HepG2 (cell line): Measurements from ENCODE around the gene C2orf42. TPM values are rescaled to one million over a fixed set of nuclear protein-coding genes. Genes with fewer than 3 reads are reported as not detected.

Source experiments
- ASH2L ChIP-seq: fragments of 300-600, 200-600 bp; sonication (generic); IDR thresholded peaks from 2 replicates; pipeline ENCODE4 v1.7.0; 2017; ENCODE audit warnings: low read depth, mild to moderate bottlenecking, moderate library complexity, mixed read lengths, low read length; ENCODE audit not compliant: insufficient read length
- CAMTA2 ChIP-seq: sonication (generic); formaldehyde crosslinking; IDR thresholded peaks from 2 replicates; pipeline ENCODE4 v1.4.0; 2020; ENCODE audit warnings: mild to moderate bottlenecking, missing genetic modification reagents, borderline replicate concordance
- ELF1 ChIP-seq: sonication (generic); formaldehyde crosslinking; IDR thresholded peaks from 2 replicates; pipeline ENCODE4 v1.4.0; 2020; ENCODE audit warnings: missing genetic modification reagents
- ETV5 ChIP-seq: IDR thresholded peaks from 2 replicates; pipeline ENCODE4 v1.6.1; 2018; ENCODE audit warnings: missing biosample characterization, missing genetic modification reagents, inconsistent platforms, borderline replicate concordance
- GPBP1L1 ChIP-seq: sonication (generic); formaldehyde crosslinking; IDR thresholded peaks from 2 replicates; pipeline ENCODE4 v1.5.0; 2020; ENCODE audit warnings: mild to moderate bottlenecking, missing genetic modification reagents
- HNF1B ChIP-seq: sonication (generic); formaldehyde crosslinking; IDR thresholded peaks from 2 replicates; pipeline ENCODE4 v1.5.1; 2020; ENCODE audit warnings: mild to moderate bottlenecking, moderate library complexity, missing genetic modification reagents
- HNF4A ChIP-seq: sonication (generic); formaldehyde crosslinking; IDR thresholded peaks from 2 replicates; pipeline ENCODE4 v1.4.0; 2020; ENCODE audit warnings: missing genetic modification reagents
- MED13 ChIP-seq: sonication (generic); formaldehyde crosslinking; IDR thresholded peaks from 2 replicates; pipeline ENCODE4 v1.5.0; 2020; ENCODE audit warnings: missing genetic modification reagents
- MXD3 ChIP-seq: IDR thresholded peaks from 2 replicates; pipeline ENCODE4 v1.6.1; 2016; ENCODE audit warnings: mild to moderate bottlenecking, missing biosample characterization, missing genetic modification reagents
- NFE2L2 ChIP-seq: fragments of 150-350 bp; IDR thresholded peaks from 2 replicates; pipeline ENCODE4 v1.6.1; 2014; ENCODE audit warnings: low read length
- RBM22 ChIP-seq: fragments of 200-400 bp; formaldehyde crosslinking; optimal IDR thresholded peaks from 2 replicates; pipeline ENCODE3; 2017; ENCODE audit warnings: mild to moderate bottlenecking, low read length, moderate library complexity
- SP5 ChIP-seq: IDR thresholded peaks from 2 replicates; pipeline ENCODE4 v1.6.1; 2016; ENCODE audit warnings: low read depth, borderline replicate concordance
- XBP1 ChIP-seq: sonication (generic); formaldehyde crosslinking; IDR thresholded peaks from 2 replicates; pipeline ENCODE4 v1.5.0; 2020; ENCODE audit warnings: missing genetic modification reagents
- ZBTB38 ChIP-seq: sonication (generic); formaldehyde crosslinking; IDR thresholded peaks from 2 replicates; pipeline ENCODE4 v1.5.1; 2020; ENCODE audit warnings: mild to moderate bottlenecking, missing genetic modification reagents
- ZMYM3 ChIP-seq: sonication (generic); formaldehyde crosslinking; IDR thresholded peaks from 2 replicates; pipeline ENCODE4 v1.5.1; 2020; ENCODE audit warnings: mild to moderate bottlenecking, missing genetic modification reagents
- ZNF160 ChIP-seq: sonication (generic); formaldehyde crosslinking; IDR thresholded peaks from 2 replicates; pipeline ENCODE4 v1.8.0; 2022; ENCODE audit warnings: mild to moderate bottlenecking, inconsistent platforms, missing genetic modification reagents
- ZNF205 ChIP-seq: IDR thresholded peaks from 2 replicates; pipeline ENCODE4 v1.6.1; 2018; ENCODE audit warnings: missing biosample characterization, missing genetic modification reagents
- ZNF292 ChIP-seq: sonication (generic); formaldehyde crosslinking; IDR thresholded peaks from 2 replicates; pipeline ENCODE4 v1.8.1; 2022; ENCODE audit warnings: mild to moderate bottlenecking, low read depth, missing genetic modification reagents, borderline replicate concordance
- ZNF30 ChIP-seq: sonication (generic); formaldehyde crosslinking; IDR thresholded peaks from 2 replicates; pipeline ENCODE4 v1.5.0; 2020; ENCODE audit warnings: mild to moderate bottlenecking, missing genetic modification reagents
- ZNF33B ChIP-seq: sonication (generic); formaldehyde crosslinking; IDR thresholded peaks from 2 replicates; pipeline ENCODE4 v1.5.1; 2020; ENCODE audit warnings: mild to moderate bottlenecking, missing genetic modification reagents
- ZNF510 ChIP-seq: sonication (generic); formaldehyde crosslinking; IDR thresholded peaks from 2 replicates; pipeline ENCODE4 v1.4.0; 2020; ENCODE audit warnings: low read depth, mild to moderate bottlenecking, missing genetic modification reagents
- ZNF782 ChIP-seq: sonication (generic); formaldehyde crosslinking; IDR thresholded peaks from 2 replicates; pipeline ENCODE4 v1.4.0; 2020; ENCODE audit warnings: missing genetic modification reagents, mild to moderate bottlenecking, borderline replicate concordance
- polyA plus RNA-seq, 8 experiments: library from polyadenylated mRNA; depleted of rRNA in 3 of 8; stranded (reverse) in 7 of 8; unstranded in 1 of 8; fragments of >200 nt; fragmentation: Illumina TruSeq in 4 of 8; extraction: Trizol in 4 of 8; gene quantifications; 2 replicates each; pipeline versions ENCODE4 v1.2.1 to v1.2.3, GENCODE V29; 2011 to 2016; ENCODE audit warnings: low read depth in 4 of 8, missing spikeins in 1 of 8, mixed read lengths in 1 of 8; ENCODE audit not compliant: insufficient read depth in 1 of 8
- total RNA-seq, 5 experiments: library from RNA; depleted of rRNA; stranded (reverse); fragments of >200 nt; fragmentation: Illumina TruSeq; extraction: Trizol; gene quantifications; 2 replicates each; pipeline ENCODE4 v1.2.3, GENCODE V29; 2016; ENCODE audit warnings: low read depth in 1 of 5
- TF ChIP-seq, protein P1 (sequence below): sonication (generic); formaldehyde crosslinking; IDR thresholded peaks from 2 replicates; pipeline ENCODE4 v1.5.1; 2020; ENCODE audit warnings: mild to moderate bottlenecking, missing genetic modification reagents, moderate library complexity

Gene C2orf42
- total and polyA plus RNA-seq, 2 of the 13 experiments (the other 11 are each of a cell fraction or from before 2014, with no cell fraction given), result 9.3 to 9.9 TPM

DNA sequence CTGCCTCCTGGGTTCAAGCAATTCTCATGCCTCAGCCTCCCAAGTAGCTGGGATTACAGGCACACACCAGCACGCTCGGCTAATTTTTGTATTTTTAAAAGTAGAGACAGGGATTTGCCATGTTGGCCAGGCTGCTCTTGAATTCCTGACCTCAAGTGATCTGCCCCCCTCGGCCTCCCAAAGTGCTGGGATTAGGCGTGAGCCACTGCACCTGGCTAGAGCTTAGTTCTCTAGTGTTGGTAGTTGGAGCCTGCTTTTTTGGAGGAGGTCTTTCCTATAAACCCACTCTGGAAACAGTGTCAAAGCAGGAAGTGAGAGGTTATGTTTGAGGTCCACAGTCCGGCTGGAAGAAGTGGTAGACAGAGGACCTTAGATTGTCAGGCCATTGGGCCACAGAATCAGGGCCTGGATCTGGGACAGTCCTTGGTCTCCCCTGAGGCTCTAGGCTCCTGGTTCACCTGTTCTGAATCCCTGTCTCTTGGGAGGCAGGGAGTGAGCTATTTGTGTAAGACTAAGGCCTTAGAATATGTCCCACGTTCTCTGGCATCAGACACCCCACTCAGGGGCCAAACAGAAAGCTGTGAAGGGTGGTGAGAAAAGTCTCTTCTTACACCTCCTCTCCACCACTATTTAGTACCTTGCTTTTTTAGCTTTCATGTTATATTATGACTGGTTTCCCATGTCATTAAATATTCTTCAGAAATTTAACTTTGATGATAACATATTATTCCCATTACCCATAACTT lies 69.0 kb downstream of the C2orf42 start (continued):
- TF ChIP-seq ZMYM3 (CRISPR knock-in tag), result peak; percentile 41; the same call in 1 of the 2 replicates
- TF ChIP-seq CAMTA2 (CRISPR knock-in tag), result no peak
- no peak for TF ChIP-seq XBP1 (CRISPR knock-in tag)
- TF ChIP-seq MXD3, result no peak
- no peak for TF ChIP-seq GPBP1L1 (CRISPR knock-in tag)
- TF ChIP-seq ELF1, result peak; percentile 47; the same call in 1 of the 2 replicates
- TF ChIP-seq ZNF782 (CRISPR knock-in tag), result no peak
- no peak for TF ChIP-seq ASH2L
- TF ChIP-seq ZNF205 (CRISPR knock-in tag), result no peak
- peak; percentile 57; the same call in 1 of the 2 replicates for TF ChIP-seq ZNF292
- no peak for TF ChIP-seq ZNF33B (CRISPR knock-in tag)
- TF ChIP-seq SP5 (CRISPR knock-in tag), result no peak
- TF ChIP-seq ZNF510 (CRISPR knock-in tag), result no peak
- TF ChIP-seq, protein P1, sequence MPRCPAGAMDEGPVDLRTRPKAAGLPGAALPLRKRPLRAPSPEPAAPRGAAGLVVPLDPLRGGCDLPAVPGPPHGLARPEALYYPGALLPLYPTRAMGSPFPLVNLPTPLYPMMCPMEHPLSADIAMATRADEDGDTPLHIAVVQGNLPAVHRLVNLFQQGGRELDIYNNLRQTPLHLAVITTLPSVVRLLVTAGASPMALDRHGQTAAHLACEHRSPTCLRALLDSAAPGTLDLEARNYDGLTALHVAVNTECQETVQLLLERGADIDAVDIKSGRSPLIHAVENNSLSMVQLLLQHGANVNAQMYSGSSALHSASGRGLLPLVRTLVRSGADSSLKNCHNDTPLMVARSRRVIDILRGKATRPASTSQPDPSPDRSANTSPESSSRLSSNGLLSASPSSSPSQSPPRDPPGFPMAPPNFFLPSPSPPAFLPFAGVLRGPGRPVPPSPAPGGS, result 0 out of 2 replicates have a peak, but pooled peaks have one; percentile 38
- TF ChIP-seq ZNF160 (CRISPR knock-in tag), result no peak
- no peak for TF ChIP-seq NFE2L2
- TF ChIP-seq RBM22, result no peak
- no peak for TF ChIP-seq ZNF30
- 0 out of 2 replicates have a peak, but pooled peaks have one; percentile 16 for TF ChIP-seq ZBTB38
- TF ChIP-seq HNF4A (CRISPR knock-in tag), result peak; percentile 67
- peak; percentile 24; the same call in 1 of the 2 replicates for TF ChIP-seq HNF1B
- peak; percentile 62; the same call in 1 of the 2 replicates for TF ChIP-seq ETV5
- no peak for TF ChIP-seq MED13
